WERI-Rb-1 (cell line): ENCODE results near the gene TMEM37.

ENCODE experiments used
- DNase-seq: peaks from one replicate; pipeline ENCODE4 v3.0.0-alpha.2; 2020
- H3K27ac ChIP-seq: fragments of 250-450 bp; sonication (Bioruptor Pico); 2 replicates; pipeline ENCODE4 v1.5.1; 2020; ENCODE audit warnings: mild to moderate bottlenecking, moderate library complexity
- H3K27me3 ChIP-seq: fragments of 250-450 bp; sonication (Bioruptor Pico); 2 replicates; pipeline ENCODE4 v1.5.1; 2021; ENCODE audit warnings: mild to moderate bottlenecking, low read depth, moderate library complexity; ENCODE audit not compliant: insufficient read depth, severe bottlenecking
- H3K36me3 ChIP-seq: fragments of 250-450 bp; sonication (Bioruptor Pico); 2 replicates; pipeline ENCODE4 v1.5.1; 2020; ENCODE audit warnings: mild to moderate bottlenecking, moderate library complexity
- H3K4me3 ChIP-seq: 2 replicates; pipeline ENCODE4 v1.5.1; 2011; ENCODE audit warnings: low read depth, mild to moderate bottlenecking, control low read depth, low read length
- H3K9me3 ChIP-seq: fragments of 250-450 bp; sonication (Bioruptor Pico); 2 replicates; pipeline ENCODE4 v1.5.1; 2021; ENCODE audit warnings: mild to moderate bottlenecking, moderate library complexity; ENCODE audit not compliant: severe bottlenecking
- TF ChIP-seq, protein P1 (sequence below): IDR thresholded peaks from 2 replicates; pipeline ENCODE4 v1.5.1; 2011; ENCODE audit warnings: low read depth, mild to moderate bottlenecking, control low read depth, inconsistent platforms, low read length

TMEM37 gene

GRCh38 chr2:119421741-119422140 is 9.9 kb upstream of the TMEM37 start:
- no peak for DNase-seq
- H3K27ac ChIP-seq: no peak overlapping the region

GRCh38 chr2:119422360-119423107 is 9.1 kb upstream of the TMEM37 start:
- no peaks in the 10 kb centered on the region for H3K9me3 ChIP-seq
- H3K4me3 ChIP-seq: no peak overlapping the region
- no peaks in the 10 kb centered on the region for H3K36me3 ChIP-seq
- DNase-seq: no peak
- no peak overlapping the region for H3K27ac ChIP-seq
- H3K27me3 ChIP-seq: no peaks in the 10 kb centered on the region
- TF ChIP-seq, protein P1, sequence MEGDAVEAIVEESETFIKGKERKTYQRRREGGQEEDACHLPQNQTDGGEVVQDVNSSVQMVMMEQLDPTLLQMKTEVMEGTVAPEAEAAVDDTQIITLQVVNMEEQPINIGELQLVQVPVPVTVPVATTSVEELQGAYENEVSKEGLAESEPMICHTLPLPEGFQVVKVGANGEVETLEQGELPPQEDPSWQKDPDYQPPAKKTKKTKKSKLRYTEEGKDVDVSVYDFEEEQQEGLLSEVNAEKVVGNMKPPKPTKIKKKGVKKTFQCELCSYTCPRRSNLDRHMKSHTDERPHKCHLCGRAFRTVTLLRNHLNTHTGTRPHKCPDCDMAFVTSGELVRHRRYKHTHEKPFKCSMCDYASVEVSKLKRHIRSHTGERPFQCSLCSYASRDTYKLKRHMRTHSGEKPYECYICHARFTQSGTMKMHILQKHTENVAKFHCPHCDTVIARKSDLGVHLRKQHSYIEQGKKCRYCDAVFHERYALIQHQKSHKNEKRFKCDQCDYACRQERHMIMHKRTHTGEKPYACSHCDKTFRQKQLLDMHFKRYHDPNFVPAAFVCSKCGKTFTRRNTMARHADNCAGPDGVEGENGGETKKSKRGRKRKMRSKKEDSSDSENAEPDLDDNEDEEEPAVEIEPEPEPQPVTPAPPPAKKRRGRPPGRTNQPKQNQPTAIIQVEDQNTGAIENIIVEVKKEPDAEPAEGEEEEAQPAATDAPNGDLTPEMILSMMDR: no peak

More at GRCh38 chr2:119421741-119422140, 9.9 kb upstream of the TMEM37 start:
- no peaks in the 10 kb centered on the region for H3K27me3 ChIP-seq
- no peak overlapping the region for H3K4me3 ChIP-seq
- no peaks in the 10 kb centered on the region for H3K36me3 ChIP-seq
- H3K9me3 ChIP-seq: no peaks in the 10 kb centered on the region
- TF ChIP-seq, protein P1: no peak

GRCh38 chr2:119423108-119423444 is 8.6 kb upstream of the TMEM37 start:
- TF ChIP-seq, protein P1: no peak
- no peak for DNase-seq

DNA sequence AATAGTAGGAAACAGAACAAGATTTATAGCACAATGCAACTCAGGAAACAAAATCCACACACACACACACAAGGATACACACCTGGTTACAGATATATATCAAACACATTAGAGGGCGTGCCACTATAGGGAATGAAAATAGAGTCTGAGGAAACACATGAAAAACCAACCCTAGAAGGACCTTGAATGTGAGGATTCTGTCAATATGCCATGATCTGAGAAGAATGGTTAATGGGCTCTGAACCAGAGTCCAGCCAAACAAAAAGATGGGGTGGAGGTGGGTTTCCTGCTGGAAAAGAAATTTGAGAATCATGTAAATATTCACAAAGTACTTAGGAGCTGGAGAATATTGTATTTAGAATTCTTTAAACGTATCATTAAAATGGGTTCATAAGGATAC is 7.8 kb upstream of the TMEM37 start:
- H3K27me3 ChIP-seq: no peaks in the 10 kb centered on the region
- no peak for DNase-seq
- TF ChIP-seq, protein P1: no peak
- H3K36me3 ChIP-seq: no peaks in the 10 kb centered on the region
- H3K4me3 ChIP-seq: no peak overlapping the region
- no peaks in the 10 kb centered on the region for H3K9me3 ChIP-seq
- no peak overlapping the region for H3K27ac ChIP-seq

More at GRCh38 chr2:119423108-119423444, 8.6 kb upstream of the TMEM37 start:
- H3K27me3 ChIP-seq: no peaks in the 10 kb centered on the region
- no peaks in the 10 kb centered on the region for H3K9me3 ChIP-seq
- no peaks in the 10 kb centered on the region for H3K36me3 ChIP-seq
- H3K4me3 ChIP-seq: no peak overlapping the region
- H3K27ac ChIP-seq: no peak overlapping the region

GRCh38 chr2:119424284-119425118 is 7.2 kb upstream of the TMEM37 start:
- H3K27ac ChIP-seq: no peak overlapping the region
- H3K36me3 ChIP-seq: no peaks in the 10 kb centered on the region
- H3K4me3 ChIP-seq: no peak overlapping the region
- no peak for DNase-seq
- H3K27me3 ChIP-seq: no peaks in the 10 kb centered on the region
- no peaks in the 10 kb centered on the region for H3K9me3 ChIP-seq
- TF ChIP-seq, protein P1: no peak
